Left colon (tissue), 2 donors: ENCODE measurements around the gene GAGE12J. TPM values are rescaled to one million over a fixed set of nuclear protein-coding genes. Genes with fewer than 3 reads are reported as not detected.
"Not testable (repeated sequence)": the region's sequence is repeated elsewhere in the genome, so short reads cannot be mapped to it uniquely, and the experiment has no call there.

Experiments
- ATAC-seq: fragments of 200-7000 bp; cut with Tn5 transposase; one replicate; pipeline ENCODE4 v1.9.1; 2020; ENCODE audit warnings: mild to moderate bottlenecking, moderate library complexity
- DNase-seq, 2 donors: peaks; one replicate each; pipeline ENCODE4 v3.0.0-alpha.2; 2020
- intact Hi-C, 2 donors: fragments of 100-400 bp; cut with DNase I in 1 of 2; cut with micrococcal nuclease in 1 of 2; formaldehyde crosslinking; loops; one replicate each; pipeline versions ENCODE4 v1.11.2 to v1.14.0; 2022; cut with DNase I, micrococcal nuclease
- total RNA-seq, 2 donors: library from RNA; stranded (reverse); fragmentation: NEBNext Ultra II Directional; extraction: Animal tissue kit (Norgen Biotek cat#: 25700); gene quantifications; one replicate each; pipeline ENCODE4 v1.2.1, GENCODE V29; 2021
- donor health status: DM: no; HTN: no; CAD: no.
- donor health status: DM: yes; HTN: yes; CAD: no.

GAGE12J gene
- total RNA-seq, 2 donors from 2014 or later = not detected

- DNase-seq = no peak
- intact Hi-C loops = no loop called here
- ATAC-seq = peak; percentile 49
Measured at GRCh38 chrX:49308604-49309269, 13.1 kb upstream of the GAGE12J start.

GRCh38 chrX:49309401-49309981 lies 12.3 kb upstream of the GAGE12J start:
- intact Hi-C loops = no loop called here
- ATAC-seq = peak; percentile 84
- DNase-seq = peak in 1 of 2 donors; percentile 35

DNA sequence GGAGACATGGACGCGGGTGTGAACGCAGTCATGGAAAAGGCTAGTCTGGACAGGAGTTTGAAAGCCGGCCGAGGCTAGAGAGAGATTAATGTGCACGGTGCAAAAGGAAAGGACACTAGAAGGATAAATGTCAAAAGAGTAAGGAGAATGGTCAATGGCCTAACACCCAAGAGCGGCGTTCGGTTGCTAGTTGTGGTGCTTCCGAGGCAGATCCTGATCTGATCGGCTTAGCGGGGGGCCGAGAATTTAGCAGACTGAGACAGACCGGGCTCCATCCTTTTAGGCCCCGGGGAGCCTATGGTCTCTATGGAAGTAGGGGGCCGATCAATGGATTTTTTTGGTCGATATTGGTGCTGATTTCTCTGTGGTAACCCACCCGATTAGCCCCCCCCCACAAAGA lies 11.5 kb upstream of the GAGE12J start:
- DNase-seq = no peak
- ATAC-seq = no peak
- intact Hi-C loops = no loop called here

DNA sequence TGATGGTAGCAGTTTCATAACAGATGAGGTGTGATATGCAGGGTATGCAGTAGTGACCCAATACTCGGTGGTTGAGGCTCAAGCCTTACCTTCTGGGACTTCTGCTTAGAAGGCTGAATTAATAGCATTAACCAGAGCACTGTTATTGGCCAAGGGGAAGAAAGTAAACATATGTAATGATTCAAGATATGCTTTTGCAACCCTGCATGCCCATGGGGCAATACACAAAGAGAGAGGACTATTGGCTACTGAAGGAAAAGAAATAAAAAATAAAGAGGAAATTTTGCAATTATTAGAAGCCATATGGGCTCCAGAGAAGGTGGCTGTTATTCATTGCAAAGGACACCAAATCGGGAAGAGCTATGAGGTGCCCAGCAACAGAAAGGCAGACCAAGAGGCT lies 9.7 kb upstream of the GAGE12J start:
- DNase-seq (no peak), ATAC-seq (no peak)
- intact Hi-C loops = no loop called here

DNA sequence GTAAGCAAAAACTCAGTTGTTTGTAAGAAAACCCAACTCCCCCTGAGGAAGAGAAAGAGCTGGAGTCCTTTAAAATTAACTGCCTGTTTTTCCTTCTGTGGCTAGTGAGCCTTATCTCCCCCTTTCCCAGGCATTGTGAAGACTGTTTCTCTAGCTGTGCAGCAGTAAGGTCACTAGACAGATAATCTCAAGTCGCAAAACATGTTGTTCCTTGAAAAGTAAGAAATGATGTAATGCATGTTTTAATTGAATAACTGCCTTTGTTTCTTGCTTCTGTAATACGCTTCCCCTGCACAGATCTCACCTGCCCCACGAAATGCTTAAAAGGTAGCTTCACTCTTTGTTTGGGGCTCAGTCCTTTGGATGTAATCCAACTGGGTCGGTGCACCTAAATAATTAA lies 5.8 kb upstream of the GAGE12J start:
- DNase-seq = no peak
- intact Hi-C loops = no loop called here
- ATAC-seq = no peak

DNA sequence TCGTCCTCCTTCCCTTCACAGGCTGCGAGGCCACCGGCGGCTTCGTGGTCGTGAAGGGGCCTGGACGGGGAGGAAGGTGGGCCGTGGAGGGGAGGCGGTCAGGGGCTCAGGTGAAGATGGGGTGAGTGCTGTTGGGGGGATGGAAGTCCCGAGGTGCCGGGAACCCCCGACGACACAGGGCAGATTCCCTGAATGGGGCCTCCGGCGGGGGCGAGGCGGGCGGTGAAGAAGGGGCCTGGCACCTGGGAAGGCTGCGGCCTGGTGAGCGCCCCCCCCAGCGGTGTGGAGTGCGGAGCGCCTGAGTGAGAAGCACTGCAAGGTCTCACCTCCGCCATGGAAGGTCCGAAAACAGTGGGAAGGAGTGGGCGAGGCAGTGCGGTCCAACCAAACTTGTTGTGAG lies 429 bp downstream of the GAGE12J start:
- ATAC-seq, intact Hi-C loops, DNase-seq: not testable (repeated sequence)

- DNase-seq, intact Hi-C loops, ATAC-seq: not testable (repeated sequence)
Measured at GRCh38 chrX:49323735-49324134, 1.9 kb downstream of the GAGE12J start.

DNA sequence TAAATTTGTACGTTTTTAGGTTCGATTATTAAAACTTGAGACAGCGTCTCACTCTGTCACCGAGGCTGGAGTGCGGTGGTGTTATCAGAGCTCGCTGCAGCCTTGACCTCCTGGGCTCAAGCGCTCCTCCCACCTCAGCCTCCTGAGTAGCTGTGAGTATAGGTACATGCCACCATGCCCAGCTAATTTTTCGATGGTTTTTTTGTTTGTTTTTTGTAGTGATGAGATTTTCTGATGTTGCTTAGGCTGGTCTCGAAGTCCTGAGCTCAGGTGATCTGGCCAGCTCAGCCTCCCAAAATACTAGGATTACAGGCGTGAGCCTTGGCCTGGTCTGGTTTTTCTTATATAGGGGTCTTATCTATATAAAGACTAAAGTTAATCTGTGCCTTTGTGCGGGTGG lies 8.6 kb downstream of the GAGE12J start:
- intact Hi-C loops, DNase-seq, ATAC-seq: not testable (repeated sequence)

- intact Hi-C loops, ATAC-seq, DNase-seq: not testable (repeated sequence)
Measured at GRCh38 chrX:49331282-49331681, 9.4 kb downstream of the GAGE12J start, which contains the start of gene GAGE13. GAGE13 (plus strand) TSS chrX:49331582; CDS start chrX:49332738, 1,156 bp downstream.

DNA sequence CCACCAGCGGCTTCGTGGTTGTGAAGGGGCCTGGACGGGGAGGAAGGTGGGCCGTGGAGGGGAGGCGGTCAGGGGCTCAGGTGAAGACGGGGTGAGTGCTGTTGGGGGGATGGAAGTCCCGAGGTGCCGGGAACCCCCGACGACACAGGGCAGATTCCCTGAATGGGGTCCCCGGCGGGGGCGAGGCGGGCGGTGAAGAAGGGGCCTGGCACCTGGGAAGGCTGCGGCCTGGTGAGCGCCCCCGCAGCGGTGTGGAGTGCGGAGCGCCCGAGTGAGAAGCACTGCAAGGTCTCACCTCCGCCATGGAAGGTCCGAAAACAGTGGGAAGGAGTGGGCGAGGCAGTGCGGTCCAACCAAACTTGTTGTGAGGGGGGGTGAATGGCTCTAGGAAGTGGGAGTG lies 10.0 kb downstream of the GAGE12J start:
- ATAC-seq, DNase-seq, intact Hi-C loops: not testable (repeated sequence)

- DNase-seq, intact Hi-C loops, ATAC-seq: not testable (repeated sequence)
Measured at GRCh38 chrX:49341449-49341848, 19.6 kb downstream of the GAGE12J start.

DNA sequence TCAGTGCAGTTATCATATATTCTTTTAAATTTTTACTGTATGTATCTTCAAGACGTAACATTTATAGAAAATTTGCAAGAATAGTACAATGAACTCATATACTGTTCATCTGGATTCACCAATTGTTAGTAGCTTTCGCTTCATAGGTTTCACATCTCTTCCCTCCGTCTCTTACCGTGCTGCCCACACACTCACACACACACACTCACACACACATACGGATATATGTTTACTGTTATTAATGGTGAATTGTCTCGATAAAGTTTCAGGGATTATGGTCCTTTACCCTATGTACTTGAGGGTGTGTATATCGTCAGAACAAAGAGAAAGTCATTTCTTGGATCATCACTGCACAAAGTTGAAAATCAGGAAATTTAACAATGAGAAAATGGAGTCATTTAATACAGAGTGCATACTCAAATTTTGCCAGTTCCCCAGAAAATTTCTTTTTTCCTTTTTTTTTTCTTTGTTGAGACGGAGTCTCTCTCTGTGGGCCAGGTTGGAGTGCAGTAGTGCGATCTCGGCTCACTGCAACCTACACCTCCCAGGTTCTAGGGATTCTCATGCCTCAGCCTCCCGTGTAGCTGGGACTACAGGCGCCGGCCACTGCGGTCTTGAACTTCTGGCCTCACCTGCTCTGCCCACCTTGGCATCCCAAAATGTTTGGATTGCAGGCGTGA lies 22.8 kb downstream of the GAGE12J start:
- ATAC-seq, intact Hi-C loops, DNase-seq: not testable (repeated sequence)

- ATAC-seq, DNase-seq, intact Hi-C loops: not testable (repeated sequence)
Measured at GRCh38 chrX:49345402-49345801, 23.6 kb downstream of the GAGE12J start.

DNA sequence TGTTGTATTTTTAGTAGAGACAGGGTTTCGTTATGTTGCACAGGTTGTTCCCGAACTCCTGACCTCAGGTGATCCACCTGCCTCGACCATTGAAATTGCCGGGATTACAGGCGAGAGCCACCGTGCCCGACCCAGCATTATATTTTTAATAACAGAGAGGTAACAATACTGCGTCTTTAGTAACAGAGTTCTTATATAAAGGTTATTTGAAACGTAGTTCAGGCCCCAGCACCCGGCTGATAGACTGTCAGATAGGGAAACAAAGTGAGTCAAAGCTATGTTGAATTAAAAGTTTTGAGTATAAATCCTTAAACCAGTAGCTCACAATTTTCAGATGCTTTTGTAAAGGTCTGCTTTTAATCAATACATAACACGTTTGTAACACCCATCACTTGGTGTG lies 24.3 kb downstream of the GAGE12J start:
- DNase-seq = not testable (repeated sequence)

More for the DNA sequence above, 24.3 kb downstream of the GAGE12J start:
- ATAC-seq, intact Hi-C loops: not testable (repeated sequence)

Other genes starting within 250 kb of the GAGE12J start
- 1 to 10 TPM; 4.2 to 5.9 TPM for gene PRAF2, start 248.0 kb upstream of the GAGE12J start, total RNA-seq
- gene WDR45, start 242.2 kb upstream of the GAGE12J start, total RNA-seq = 10 to 100 TPM; 39.7 to 57.7 TPM
- 10 to 100 TPM; 21.7 to 23.8 TPM for gene GPKOW, start 198.3 kb upstream of the GAGE12J start, total RNA-seq
- gene MAGIX, start 159.3 kb upstream of the GAGE12J start, total RNA-seq = 10 to 100 TPM; 13.9 to 15.7 TPM
- gene PLP2, start 150.1 kb upstream of the GAGE12J start, total RNA-seq = 100 to 1,000 TPM; 140 to 142 TPM
- gene PRICKLE3, start 135.7 kb upstream of the GAGE12J start, total RNA-seq = 10 to 100 TPM; 11.5 to 15.1 TPM
- 1 to 10 TPM; 4.6 to 6.9 TPM for gene SYP, start 121.8 kb upstream of the GAGE12J start, total RNA-seq
- gene CACNA1F, start 88.7 kb upstream of the GAGE12J start, total RNA-seq = 1 to 10 TPM in 1 of 2 donors, under 1 TPM in 1; 0.70 to 2.0 TPM
- 10 to 100 TPM; 14.3 to 16.9 TPM for gene CCDC22, start 86.6 kb upstream of the GAGE12J start, total RNA-seq
- under 1 TPM in 1 of 2 donors, not detected in 1; 0.14 TPM for gene FOXP3, start 57.3 kb upstream of the GAGE12J start, total RNA-seq
- 1 to 10 TPM; 1.9 to 2.5 TPM for gene PPP1R3F, start 52.2 kb upstream of the GAGE12J start, total RNA-seq
- not detected for gene GAGE10, start 18.4 kb upstream of the GAGE12J start, total RNA-seq
- gene GAGE13, start 9.5 kb downstream of the GAGE12J start, total RNA-seq = not detected
- not detected for gene GAGE12C, start 210.1 kb downstream of the GAGE12J start, total RNA-seq
- not detected for gene GAGE12D, start 219.7 kb downstream of the GAGE12J start, total RNA-seq
- gene GAGE12E, start 229.3 kb downstream of the GAGE12J start, total RNA-seq = not detected
- not detected for gene GAGE12F, start 238.8 kb downstream of the GAGE12J start, total RNA-seq
- not detected for gene GAGE12G, start 248.4 kb downstream of the GAGE12J start, total RNA-seq